Measurements from ENCODE around the gene PTF1A.

- TF ChIP-seq LEF1 (IDR thresholded peaks at IDR 0.05; ENCODE audit: borderline replicate concordance) (no peak), TARDBP (IDR thresholded peaks at IDR 0.05) (no peak), ELF4 (IDR thresholded peaks at IDR 0.05) (no peak), SP1 (IDR thresholded peaks at IDR 0.05) (no peak), ZNF384 (IDR thresholded peaks at IDR 0.05) (no peak), FOXM1 (IDR thresholded peaks at IDR 0.05; ENCODE audit: borderline replicate concordance) (no peak), ARNT (IDR thresholded peaks at IDR 0.05) (no peak), NFRKB (IDR thresholded peaks at IDR 0.05) (no peak), PKNOX1 (IDR thresholded peaks at IDR 0.05) (no peak), FOXK2 (IDR thresholded peaks at IDR 0.05) (no peak)
Measured at GRCh38 chr10:23204773-23205172, 12.7 kb downstream of the PTF1A start.

Data from HEK293T (cell line).